AG04450 (cell line): ENCODE results near the gene INPP5B. TPM values are rescaled to one million over a fixed set of nuclear protein-coding genes. Genes with fewer than 3 reads are reported as not detected.
"Not testable (repeated sequence)": the region's sequence is repeated elsewhere in the genome, so short reads cannot be mapped to it uniquely, and the experiment has no call there.

Source experiments
- CTCF ChIA-PET: fragments of 300-600, 350-600 bp; formaldehyde crosslinking; extraction: SDS; loops from one replicate; lab custom pipeline; 2022; ENCODE audit warnings: antibody characterized with exemption, inconsistent platforms; lab: Charles Lee
- POLR2A ChIA-PET: fragments of 350-600 bp; formaldehyde crosslinking; extraction: SDS; loops from one replicate; lab custom pipeline; 2021; ENCODE audit warnings: antibody characterized with exemption, inconsistent platforms; lab: Yijun Ruan, JAX
- DNase-seq: peaks from one replicate; pipeline ENCODE4 v3.0.0-alpha.2; 2011; ENCODE audit warnings: low read depth, low spot score
- H3K27ac ChIP-seq: one replicate; pipeline ENCODE4 v1.5.1; 2012; ENCODE audit warnings: low read depth, low read length, control low read depth
- H3K27me3 ChIP-seq: one replicate; pipeline ENCODE4 v1.6.0; 2012; ENCODE audit warnings: low read length; ENCODE audit not compliant: control insufficient read depth, insufficient read depth
- H3K4me3 ChIP-seq: 2 replicates; pipeline ENCODE4 v1.5.1; 2011; ENCODE audit warnings: mild to moderate bottlenecking, low read depth, low read length, control low read depth
- H3K9me3 ChIP-seq: 2 replicates; pipeline ENCODE4 v1.5.1; 2012; ENCODE audit warnings: low read length; ENCODE audit not compliant: control insufficient read depth, insufficient read depth
- CTCF ChIP-seq: IDR thresholded peaks from 2 replicates; pipeline ENCODE4 v1.5.1; 2011; ENCODE audit warnings: low read depth, low read length, control low read depth, inconsistent platforms
- polyA plus RNA-seq: library from polyadenylated mRNA; depleted of rRNA; stranded (reverse); fragments of >200 nt; gene quantifications from 2 replicates; pipeline ENCODE4 v1.2.3, GENCODE V29; 2011

The INPP5B gene
- polyA plus RNA-seq, 1 experiment, result 21.9 TPM

GRCh38 chr1:37919277-37919676 lies 27.6 kb downstream of the INPP5B start:
- POLR2A ChIA-PET, result no interaction called here

GRCh38 chr1:37915476-37916093 lies 31.3 kb downstream of the INPP5B start:
- CTCF ChIA-PET, result no interaction called here
- Histone ChIP-seq H3K27me3 (no peaks in the 10 kb centered on the region), H3K4me3 (no peak overlapping the region), H3K27ac (no peak overlapping the region), H3K9me3 (peaks cover 8% of the 10 kb centered on the region; the same call in 1 of the 2 replicates)
- TF ChIP-seq CTCF, result no peak
- no peak for DNase-seq
- POLR2A ChIA-PET, result no interaction called here

More at GRCh38 chr1:37919277-37919676, 27.6 kb downstream of the INPP5B start:
- peak; percentile 60 for TF ChIP-seq CTCF
- H3K4me3 ChIP-seq, result no peak overlapping the region
- DNase-seq, result no peak
- CTCF ChIA-PET, result no interaction called here
- H3K27ac ChIP-seq, result no peak overlapping the region
- H3K9me3 ChIP-seq, result no peaks in the 10 kb centered on the region
- H3K27me3 ChIP-seq, result no peaks in the 10 kb centered on the region

- ChIA-PET POLR2A (no interaction called here), CTCF (no interaction called here)
- H3K27me3 ChIP-seq, result no peaks in the 10 kb centered on the region
- no peak overlapping the region for H3K27ac ChIP-seq
- DNase-seq, result no peak
- no peak for TF ChIP-seq CTCF
- H3K9me3 ChIP-seq, result peaks cover 8% of the 10 kb centered on the region; the same call in 1 of the 2 replicates
- no peak overlapping the region for H3K4me3 ChIP-seq
Observed at GRCh38 chr1:37914719-37915475, 32.0 kb downstream of the INPP5B start.

GRCh38 chr1:37911478-37911877 lies 35.4 kb downstream of the INPP5B start:
- H3K9me3 ChIP-seq, H3K4me3 ChIP-seq, H3K27ac ChIP-seq, POLR2A ChIA-PET, CTCF ChIA-PET, H3K27me3 ChIP-seq, DNase-seq: not testable (repeated sequence)

- POLR2A ChIA-PET, H3K27ac ChIP-seq, DNase-seq, H3K9me3 ChIP-seq, CTCF ChIA-PET, H3K4me3 ChIP-seq, H3K27me3 ChIP-seq: not testable (repeated sequence)
Observed at GRCh38 chr1:37910886-37911285, 36.0 kb downstream of the INPP5B start.

- DNase-seq, CTCF ChIA-PET, H3K9me3 ChIP-seq, H3K4me3 ChIP-seq, H3K27ac ChIP-seq, H3K27me3 ChIP-seq: not testable (repeated sequence)
- POLR2A ChIA-PET, result interaction anchor here (0.6 kb wide), 1 partner anchor 928 kb away, joined by 5 read pairs; no protein-coding TSS in a partner anchor
Observed at GRCh38 chr1:37908531-37908930, 38.3 kb downstream of the INPP5B start.

- H3K27ac ChIP-seq, H3K9me3 ChIP-seq, CTCF ChIA-PET, H3K4me3 ChIP-seq, H3K27me3 ChIP-seq, DNase-seq: not testable (repeated sequence)
- POLR2A ChIA-PET, result interaction anchor here (0.6 to 1.0 kb wide), 2 partner anchors 25 to 929 kb away, joined by 5 to 6 read pairs; no protein-coding TSS in a partner anchor
Observed at GRCh38 chr1:37907416-37908125, 39.3 kb downstream of the INPP5B start.

GRCh38 chr1:37906591-37906990 lies 40.3 kb downstream of the INPP5B start:
- CTCF ChIA-PET, H3K9me3 ChIP-seq, H3K4me3 ChIP-seq, DNase-seq, H3K27ac ChIP-seq, H3K27me3 ChIP-seq: not testable (repeated sequence)
- POLR2A ChIA-PET, result interaction anchor here (1.0 kb wide), 1 partner anchor 26 kb away, joined by 6 read pairs; no protein-coding TSS in a partner anchor
